CD4-positive, alpha-beta memory T cell (primary cell): Measurements from ENCODE around the gene CNDP1. TPM values are rescaled to one million over a fixed set of nuclear protein-coding genes. Genes with fewer than 3 reads are reported as not detected.

Experiments
- CTCF ChIA-PET: fragments of 350-600 bp; sonication (Branson Sonifier 250); formaldehyde crosslinking; loops from one replicate; lab custom pipeline; 2021; ENCODE audit warnings: inconsistent platforms; ENCODE audit not compliant: partially characterized antibody; lab: Charles Lee
- POLR2A ChIA-PET: fragments of 350-600 bp; sonication (Branson Sonifier 250); formaldehyde crosslinking; loops from one replicate; lab custom pipeline; 2021; ENCODE audit not compliant: partially characterized antibody; lab: Charles Lee
- DNase-seq, 5 donors: peaks; one replicate each; pipeline versions ENCODE4 v3.0.0 to v3.0.0-alpha.2; 2020 to 2022; ENCODE audit warnings: mixed read lengths in 1 of 5
- H3K27ac ChIP-seq: one replicate; pipeline ENCODE4 v1.7.0; 2013; ENCODE audit warnings: low read depth, low read length
- H3K27me3 ChIP-seq: 2 replicates; pipeline ENCODE4 v1.7.0; 2013; ENCODE audit warnings: mild to moderate bottlenecking, low read length, moderate library complexity; ENCODE audit not compliant: insufficient read depth
- H3K36me3 ChIP-seq: 2 replicates; pipeline ENCODE4 v1.7.0; 2013; ENCODE audit warnings: mild to moderate bottlenecking, low read length, moderate library complexity; ENCODE audit not compliant: insufficient read depth
- H3K4me1 ChIP-seq: 2 replicates; pipeline ENCODE4 v1.7.0; 2013; ENCODE audit warnings: mild to moderate bottlenecking, low read length, moderate library complexity; ENCODE audit not compliant: insufficient read depth
- H3K4me3 ChIP-seq, 2 donors: one replicate each; pipeline ENCODE4 v1.7.0; 2013; ENCODE audit warnings: low read length in 2 of 2, mild to moderate bottlenecking in 1 of 2
- H3K9me3 ChIP-seq, 2 donors: one replicate each; pipeline ENCODE4 v1.7.0; 2013; ENCODE audit warnings: low read length in 2 of 2, control low read depth in 1 of 2; ENCODE audit not compliant: control insufficient read depth in 1 of 2
- H3K27ac Mint-ChIP-seq, 7 donors: one replicate each; pipeline ENCODE4 v1.8.0; 2020 to 2021; ENCODE audit warnings: mixed read lengths in 7 of 7, mild to moderate bottlenecking in 6 of 7, inconsistent platforms in 3 of 7, moderate library complexity in 3 of 7
- H3K27me3 Mint-ChIP-seq, 2 donors: one replicate each; pipeline ENCODE4 v1.8.0; 2020 to 2021; ENCODE audit warnings: mixed read lengths in 2 of 2
- H3K36me3 Mint-ChIP-seq, 2 donors: one replicate each; pipeline ENCODE4 v1.8.0; 2020 to 2021; ENCODE audit warnings: mixed read lengths in 2 of 2, inconsistent platforms in 1 of 2, mild to moderate bottlenecking in 1 of 2
- H3K4me1 Mint-ChIP-seq, 4 donors: one replicate each; pipeline ENCODE4 v1.8.0; 2020 to 2021; ENCODE audit warnings: mixed read lengths in 4 of 4, mild to moderate bottlenecking in 1 of 4
- H3K4me3 Mint-ChIP-seq, 8 donors: one replicate each; pipeline ENCODE4 v1.8.0; 2020 to 2021; ENCODE audit warnings: mixed read lengths in 8 of 8, mild to moderate bottlenecking in 7 of 8, moderate library complexity in 6 of 8, inconsistent platforms in 3 of 8
- H3K9me3 Mint-ChIP-seq, 8 donors: one replicate each; pipeline ENCODE4 v1.8.0; 2020 to 2021; ENCODE audit warnings: mixed read lengths in 8 of 8, mild to moderate bottlenecking in 5 of 8, inconsistent platforms in 3 of 8, moderate library complexity in 1 of 8
- intact Hi-C: fragments of 100-400 bp; cut with micrococcal nuclease; formaldehyde crosslinking; loops from one replicate; pipeline ENCODE4 v1.15.1; 2023
- polyA plus RNA-seq, 2 donors: library from polyadenylated mRNA; unstranded; fragments of 300-500 nt; fragmentation: Illumina TruSeq; gene quantifications; one replicate each; pipeline ENCODE4 v1.2.3, GENCODE V29; 2021
- total RNA-seq, 2 experiments: library from RNA; stranded (reverse); gene quantifications; one replicate each; pipeline ENCODE4 v1.2.3, GENCODE V29; 2021

CNDP1 gene
- total and polyA plus RNA-seq, 4 experiments from 2014 or later = not detected

- peaks cover 56 to 85% of the 10 kb centered on the region in 2 donors for H3K36me3 Mint-ChIP-seq
Observed at GRCh38 chr18:74509856-74510769, 24.2 kb upstream of the CNDP1 start.

DNA sequence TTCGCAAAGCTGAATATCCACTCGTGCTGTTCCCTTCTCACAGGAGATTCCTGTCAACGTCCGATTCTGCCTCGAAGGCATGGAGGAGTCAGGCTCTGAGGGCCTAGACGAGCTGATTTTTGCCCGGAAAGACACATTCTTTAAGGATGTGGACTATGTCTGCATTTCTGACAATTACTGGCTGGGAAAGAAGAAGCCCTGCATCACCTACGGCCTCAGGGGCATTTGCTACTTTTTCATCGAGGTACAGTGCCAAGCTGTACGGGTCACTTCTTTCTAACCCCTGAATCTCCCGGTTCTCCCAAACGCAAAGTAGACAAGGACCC lies 23.6 kb upstream of the CNDP1 start:
- no peak overlapping the region for H3K4me3 ChIP-seq
- H3K9me3 ChIP-seq = no peaks in the 10 kb centered on the region
- no peak overlapping the region for H3K27ac ChIP-seq
- no peak for DNase-seq
- ChIA-PET CTCF (no interaction called here), POLR2A (interaction anchor here (0.9 kb wide), 1 partner anchor 87 kb away, joined by 3 read pairs; the partner anchor contains the start of gene ZNF407)
- peaks cover 89% of the 10 kb centered on the region for H3K36me3 ChIP-seq
- H3K36me3 Mint-ChIP-seq = peaks cover 57 to 86% of the 10 kb centered on the region in 2 donors
- intact Hi-C loops = no loop called here
- H3K27me3 ChIP-seq = no peaks in the 10 kb centered on the region
- no peak overlapping the region for H3K27ac Mint-ChIP-seq
- no peaks in the 10 kb centered on the region for H3K4me1 ChIP-seq
- no peak overlapping the region for H3K4me3 Mint-ChIP-seq
- H3K27me3 Mint-ChIP-seq = no peaks in the 10 kb centered on the region
- peaks cover 0 to 20% (median 4%) of the 10 kb centered on the region in 4 donors for H3K4me1 Mint-ChIP-seq
- no peaks in the 10 kb centered on the region for H3K9me3 Mint-ChIP-seq

More at GRCh38 chr18:74509856-74510769, 24.2 kb upstream of the CNDP1 start:
- POLR2A ChIA-PET = interaction anchor here (0.9 kb wide), 1 partner anchor 87 kb away, joined by 3 read pairs; the partner anchor contains the start of gene ZNF407
- DNase-seq = no peak
- Histone ChIP-seq H3K4me1 (no peaks in the 10 kb centered on the region), H3K9me3 (no peaks in the 10 kb centered on the region), H3K36me3 (peaks cover 89% of the 10 kb centered on the region), H3K27ac (no peak overlapping the region), H3K4me3 (no peak overlapping the region), H3K27me3 (no peaks in the 10 kb centered on the region)
- Mint-ChIP-seq H3K4me1 (peaks cover 0 to 20% (median 4%) of the 10 kb centered on the region in 4 donors), H3K4me3 (no peak overlapping the region), H3K27me3 (no peaks in the 10 kb centered on the region), H3K27ac (peak overlapping the region in 1 of 7 donors; percentile 22), H3K9me3 (no peaks in the 10 kb centered on the region)
- CTCF ChIA-PET = interaction anchor here (1.7 kb wide), 1 partner anchor 17 kb away, joined by 4 read pairs; no protein-coding TSS in a partner anchor
- intact Hi-C loops = no loop called here

GRCh38 chr18:74511823-74512222 lies 22.5 kb upstream of the CNDP1 start:
- Mint-ChIP-seq H3K4me3 (no peak overlapping the region), H3K27me3 (no peaks in the 10 kb centered on the region), H3K27ac (no peak overlapping the region), H3K4me1 (peaks cover 0 to 15% (median 3%) of the 10 kb centered on the region in 4 donors), H3K36me3 (peaks cover 52 to 84% of the 10 kb centered on the region in 2 donors), H3K9me3 (no peaks in the 10 kb centered on the region)
- H3K4me1 ChIP-seq = no peaks in the 10 kb centered on the region
- no peak overlapping the region for H3K27ac ChIP-seq
- no peak for DNase-seq
- peaks cover 94% of the 10 kb centered on the region for H3K36me3 ChIP-seq
- CTCF ChIA-PET = no interaction called here
- H3K4me3 ChIP-seq = no peak overlapping the region
- H3K9me3 ChIP-seq = no peaks in the 10 kb centered on the region
- POLR2A ChIA-PET = no interaction called here
- H3K27me3 ChIP-seq = no peaks in the 10 kb centered on the region
- intact Hi-C loops = no loop called here

DNA sequence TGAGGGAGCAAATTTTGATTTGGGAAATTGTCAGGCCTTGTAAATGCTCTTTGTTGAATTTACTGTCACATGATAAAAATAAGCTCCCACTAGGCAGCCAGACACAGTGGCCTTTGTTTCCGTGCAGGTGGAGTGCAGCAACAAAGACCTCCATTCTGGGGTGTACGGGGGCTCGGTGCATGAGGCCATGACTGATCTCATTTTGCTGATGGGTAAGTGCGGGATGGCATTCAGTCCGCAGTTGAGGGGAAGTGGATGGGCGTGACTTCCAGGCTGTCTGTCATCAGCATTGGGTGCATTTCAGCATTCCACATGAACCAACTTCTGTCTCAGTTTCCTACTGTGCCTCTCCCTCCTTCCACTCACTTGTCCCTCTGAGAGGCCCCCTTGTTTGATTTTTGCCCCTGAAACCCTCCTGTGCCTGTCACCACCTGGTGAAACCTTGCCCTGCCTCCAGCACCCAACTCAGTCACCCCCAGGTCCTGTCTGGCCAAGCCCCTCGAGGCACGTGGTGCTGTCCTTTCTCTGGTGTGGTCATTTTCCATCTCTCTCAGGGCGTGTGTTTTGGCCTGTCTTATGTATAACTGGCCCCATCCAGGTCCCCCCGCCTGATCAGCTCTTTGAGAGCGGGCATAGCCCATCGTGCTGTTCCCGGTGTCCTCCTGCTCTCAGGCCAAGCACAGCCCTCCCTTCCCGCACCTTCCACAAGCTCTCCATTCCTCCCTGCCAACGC lies 21.8 kb upstream of the CNDP1 start:
- no peaks in the 10 kb centered on the region for H3K4me1 ChIP-seq
- H3K9me3 ChIP-seq = no peaks in the 10 kb centered on the region
- Mint-ChIP-seq H3K36me3 (peaks cover 49 to 82% of the 10 kb centered on the region in 2 donors), H3K4me1 (peaks cover 0 to 9% (median 0%) of the 10 kb centered on the region in 4 donors), H3K27me3 (no peaks in the 10 kb centered on the region), H3K27ac (peak overlapping the region in 3 of 7 donors; percentile 48 to 74 (median 67)), H3K9me3 (no peaks in the 10 kb centered on the region), H3K4me3 (no peak overlapping the region)
- H3K4me3 ChIP-seq = no peak overlapping the region
- H3K27ac ChIP-seq = no peak overlapping the region
- no peak for DNase-seq
- CTCF ChIA-PET = no interaction called here
- no peaks in the 10 kb centered on the region for H3K27me3 ChIP-seq
- POLR2A ChIA-PET = no interaction called here
- H3K36me3 ChIP-seq = peaks cover 94% of the 10 kb centered on the region
- intact Hi-C loops = no loop called here

GRCh38 chr18:74513149-74513882 lies 21.0 kb upstream of the CNDP1 start:
- intact Hi-C loops = no loop called here
- Mint-ChIP-seq H3K9me3 (no peaks in the 10 kb centered on the region), H3K4me1 (peaks cover 0 to 3% (median 0%) of the 10 kb centered on the region in 4 donors), H3K27me3 (no peaks in the 10 kb centered on the region), H3K36me3 (peaks cover 48 to 82% of the 10 kb centered on the region in 2 donors), H3K27ac (peak overlapping the region in 3 of 7 donors; percentile 48 to 74 (median 67)), H3K4me3 (no peak overlapping the region)
- no peaks in the 10 kb centered on the region for H3K27me3 ChIP-seq
- ChIA-PET CTCF (no interaction called here), POLR2A (no interaction called here)
- no peak for DNase-seq
- H3K9me3 ChIP-seq = no peaks in the 10 kb centered on the region
- no peak overlapping the region for H3K27ac ChIP-seq
- H3K4me1 ChIP-seq = no peaks in the 10 kb centered on the region
- peaks cover 88% of the 10 kb centered on the region for H3K36me3 ChIP-seq
- no peak overlapping the region for H3K4me3 ChIP-seq

- Mint-ChIP-seq H3K9me3 (no peaks in the 10 kb centered on the region), H3K4me1 (peaks cover 0 to 3% (median 0%) of the 10 kb centered on the region in 4 donors), H3K27ac (no peak overlapping the region), H3K27me3 (no peaks in the 10 kb centered on the region), H3K36me3 (peaks cover 48 to 82% of the 10 kb centered on the region in 2 donors), H3K4me3 (no peak overlapping the region)
- Histone ChIP-seq H3K4me1 (no peaks in the 10 kb centered on the region), H3K27me3 (no peaks in the 10 kb centered on the region), H3K36me3 (peaks cover 88% of the 10 kb centered on the region), H3K4me3 (no peak overlapping the region), H3K9me3 (no peaks in the 10 kb centered on the region), H3K27ac (no peak overlapping the region)
- ChIA-PET POLR2A (no interaction called here), CTCF (no interaction called here)
- no peak for DNase-seq
- intact Hi-C loops = no loop called here
Observed at GRCh38 chr18:74513883-74514205, 20.5 kb upstream of the CNDP1 start.
